ENCODE results near the gene INPP5E.
"Not testable (repeated sequence)": the region's sequence is repeated elsewhere in the genome, so short reads cannot be mapped to it uniquely, and the experiment has no call there.

INPP5E gene

GRCh38 chr9:136429075-136429628, 10.5 kb downstream of the INPP5E start:
- DNase-seq (ENCODE audit: low read depth) = no peak

- DNase-seq (ENCODE audit: low read depth) = no peak
These were observed 12.9 kb downstream of the INPP5E start for GRCh38 chr9:136426787-136427186.

- DNase-seq (ENCODE audit: low read depth) = not testable (repeated sequence)
These were observed 14.3 kb downstream of the INPP5E start for GRCh38 chr9:136425367-136425766.

DNA sequence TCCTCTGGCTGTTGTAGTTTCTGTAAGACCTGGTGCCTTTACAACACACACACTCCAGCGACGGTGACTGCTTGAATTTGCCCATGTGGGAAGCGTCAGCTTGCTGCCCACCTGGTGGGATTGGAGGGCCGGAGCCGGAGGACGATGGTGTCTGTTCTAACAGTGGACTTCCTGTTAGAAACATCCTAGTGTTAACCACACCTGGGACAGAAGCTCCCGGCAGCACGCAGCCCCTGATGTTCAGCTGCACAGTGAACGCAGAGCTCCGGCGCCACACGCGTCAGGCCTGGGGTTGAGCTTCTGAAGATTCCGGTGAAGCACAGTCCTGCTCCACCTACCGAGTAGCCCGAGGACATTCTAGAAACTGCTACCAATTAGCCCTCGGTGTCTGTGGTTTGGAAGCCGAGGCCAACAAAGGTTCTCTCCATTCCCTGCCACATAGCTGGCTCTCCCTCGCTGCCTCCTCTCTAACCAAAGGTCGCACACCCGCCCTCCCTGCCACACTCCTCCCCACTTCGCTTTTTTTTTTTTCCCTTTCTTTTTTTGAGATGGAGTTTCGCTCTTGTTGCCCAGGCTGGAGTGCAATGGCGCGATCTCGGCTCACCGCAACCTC, 14.8 kb downstream of the INPP5E start:
- DNase-seq (ENCODE audit: low read depth) = no peak

- no peak for DNase-seq (ENCODE audit: low read depth)
These were observed 16.1 kb downstream of the INPP5E start for GRCh38 chr9:136423432-136424146.

DNA sequence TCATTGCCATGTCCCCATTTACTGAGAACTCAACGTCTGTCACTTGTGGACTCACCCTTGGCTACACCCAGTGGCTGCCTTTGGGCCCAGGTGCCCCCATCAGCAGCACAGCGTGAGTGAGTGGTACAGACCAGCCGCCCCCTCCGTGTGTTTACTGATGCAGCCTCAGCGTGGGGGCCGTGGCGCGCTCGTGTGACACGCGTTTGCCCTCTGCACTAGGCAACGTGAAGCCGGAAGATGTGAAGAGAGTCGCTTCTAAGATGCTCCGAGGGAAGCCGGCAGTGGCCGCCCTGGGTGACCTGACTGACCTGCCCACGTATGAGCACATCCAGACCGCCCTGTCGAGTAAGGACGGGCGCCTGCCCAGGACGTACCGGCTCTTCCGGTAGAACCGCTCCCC, 16.8 kb downstream of the INPP5E start:
- no peak for DNase-seq (ENCODE audit: low read depth)

DNA sequence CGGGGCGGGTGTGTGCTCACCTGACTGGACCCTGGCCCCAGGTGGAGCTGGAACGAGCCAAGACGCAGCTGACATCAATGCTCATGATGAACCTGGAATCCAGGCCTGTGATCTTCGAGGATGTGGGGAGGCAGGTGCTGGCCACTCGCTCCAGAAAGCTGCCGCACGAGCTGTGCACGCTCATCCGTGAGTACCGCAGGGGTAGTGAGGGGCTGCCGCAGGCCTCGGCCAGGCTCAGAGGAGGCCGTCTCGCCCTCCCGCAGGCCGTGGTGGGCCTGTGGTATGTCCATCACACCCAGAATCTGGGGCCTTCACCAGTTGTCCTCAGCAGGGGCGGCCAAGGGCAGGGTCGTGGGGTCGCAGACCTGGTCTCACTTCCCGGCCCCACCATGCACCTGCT, 17.9 kb downstream of the INPP5E start:
- DNase-seq (ENCODE audit: low read depth) = no peak

- no peak for DNase-seq (ENCODE audit: low read depth)
These were observed 20.6 kb downstream of the INPP5E start for GRCh38 chr9:136419092-136419420.

GRCh38 chr9:136418182-136419091, 21.2 kb downstream of the INPP5E start:
- DNase-seq (ENCODE audit: low read depth) = no peak

DNA sequence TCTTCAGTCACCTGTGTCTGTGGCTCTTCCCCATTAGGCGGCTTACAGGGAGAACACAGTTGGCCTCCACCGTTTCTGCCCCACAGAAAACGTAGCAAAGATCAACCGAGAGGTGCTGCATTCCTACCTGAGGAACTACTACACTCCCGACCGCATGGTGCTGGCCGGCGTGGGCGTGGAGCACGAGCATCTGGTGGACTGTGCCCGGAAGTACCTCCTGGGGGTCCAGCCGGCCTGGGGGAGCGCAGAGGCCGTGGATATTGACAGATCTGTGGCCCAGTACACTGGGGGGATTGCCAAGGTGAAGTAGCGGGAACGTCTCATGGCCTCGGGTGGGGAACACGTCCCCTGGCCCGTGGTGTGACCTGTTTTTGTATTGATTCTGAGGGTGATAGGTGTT, 22.7 kb downstream of the INPP5E start:
- no peak for DNase-seq (ENCODE audit: low read depth)

GRCh38 chr9:136416427-136416826, 23.2 kb downstream of the INPP5E start:
- no peak for DNase-seq (ENCODE audit: low read depth)

- no peak for DNase-seq (ENCODE audit: low read depth)
These were observed 26.7 kb downstream of the INPP5E start for GRCh38 chr9:136412962-136413361.

DNA sequence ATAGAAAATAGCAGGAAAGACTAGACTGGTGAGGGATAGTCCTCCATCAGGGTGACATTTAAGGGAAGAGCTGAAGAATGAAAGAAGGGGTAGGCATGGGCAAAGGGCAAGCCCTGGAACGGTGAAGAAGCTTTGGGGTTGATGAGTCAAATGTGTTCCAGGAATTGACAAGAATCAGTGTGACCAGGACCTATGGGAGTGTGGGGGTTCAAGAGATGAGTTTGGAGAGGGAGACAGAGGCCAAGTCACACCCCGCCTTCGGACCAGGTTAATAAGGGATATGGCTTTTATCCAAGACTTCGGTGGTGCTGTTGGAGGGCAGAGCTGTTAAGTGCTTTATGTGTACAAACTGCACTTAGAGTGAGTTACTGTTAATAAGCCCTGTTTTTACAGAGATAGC, 28.3 kb downstream of the INPP5E start:
- no peak for DNase-seq (ENCODE audit: low read depth)

DNA sequence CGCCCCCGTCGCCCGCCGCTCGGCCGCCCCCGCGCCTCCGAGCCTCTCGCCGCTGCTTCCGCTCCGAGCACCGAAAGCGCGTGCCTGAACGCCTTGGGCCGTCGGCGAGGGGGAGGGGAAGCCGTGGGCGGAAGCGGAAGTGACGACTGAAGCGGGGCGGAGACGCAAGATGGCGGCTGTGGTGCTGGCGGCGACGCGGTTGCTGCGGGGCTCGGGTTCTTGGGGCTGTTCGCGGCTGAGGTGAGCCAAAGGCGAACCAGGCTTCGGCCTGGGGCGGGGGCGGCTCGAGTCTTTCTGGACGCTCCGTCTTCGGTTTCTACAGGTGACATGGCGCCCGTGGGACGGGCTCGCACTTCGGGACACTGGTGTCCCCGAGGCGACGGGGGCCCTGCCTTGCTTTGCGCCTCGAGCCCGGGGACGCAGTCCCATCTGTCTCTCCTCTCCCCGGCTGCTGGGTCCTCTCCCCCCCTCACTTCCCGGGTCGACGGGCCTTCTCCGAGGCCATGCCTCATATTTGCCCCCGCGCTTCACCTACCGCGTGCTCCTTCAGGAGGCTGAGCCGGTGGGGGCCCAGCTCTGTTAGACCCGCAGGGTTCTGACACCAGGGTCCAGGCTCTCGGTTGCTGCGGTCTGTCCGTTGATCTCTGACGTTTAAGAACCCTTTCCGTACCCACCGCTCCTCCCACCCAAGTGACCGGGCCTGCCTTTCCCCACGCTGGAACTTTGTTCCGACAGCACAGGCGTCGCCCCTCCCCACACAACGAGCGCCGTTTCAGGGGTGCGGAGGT, 29.0 kb downstream of the INPP5E start, which contains the start of the genes ENTR1 and PMPCA:
ENTR1 (minus strand) TSS at position 115 of the 788 bp plus-strand sequence. CDS start 217 bp downstream, outside the sequence.
PMPCA (plus strand) TSS at position 159 of the 788 bp plus-strand sequence; CDS start at position 170, 11 bp downstream.
- peak; percentile 99 for DNase-seq (ENCODE audit: low read depth)

GRCh38 chr9:136409557-136410455, 29.8 kb downstream of the INPP5E start:
- DNase-seq (ENCODE audit: low read depth) = no peak

DNA sequence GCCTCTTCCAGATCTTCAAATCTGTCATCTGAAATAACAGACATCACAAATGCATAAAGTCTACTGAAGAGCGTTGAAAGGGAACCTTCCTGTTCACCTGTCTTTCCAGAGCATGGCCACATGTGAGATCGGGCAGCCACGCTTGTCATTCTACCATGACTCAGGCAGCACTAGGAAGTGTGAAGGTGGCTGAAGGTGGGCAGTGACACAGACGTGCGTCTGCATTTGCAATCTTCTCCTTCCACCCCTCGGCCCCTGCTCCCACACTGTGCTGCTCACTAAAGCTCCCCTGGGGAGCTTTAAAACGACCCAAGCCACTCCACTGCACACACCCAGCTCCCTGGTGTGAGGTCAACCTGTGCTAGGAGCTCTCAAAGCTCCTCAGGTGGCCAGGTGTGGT, 31.7 kb downstream of the INPP5E start:
- DNase-seq (ENCODE audit: low read depth) = no peak

DNA sequence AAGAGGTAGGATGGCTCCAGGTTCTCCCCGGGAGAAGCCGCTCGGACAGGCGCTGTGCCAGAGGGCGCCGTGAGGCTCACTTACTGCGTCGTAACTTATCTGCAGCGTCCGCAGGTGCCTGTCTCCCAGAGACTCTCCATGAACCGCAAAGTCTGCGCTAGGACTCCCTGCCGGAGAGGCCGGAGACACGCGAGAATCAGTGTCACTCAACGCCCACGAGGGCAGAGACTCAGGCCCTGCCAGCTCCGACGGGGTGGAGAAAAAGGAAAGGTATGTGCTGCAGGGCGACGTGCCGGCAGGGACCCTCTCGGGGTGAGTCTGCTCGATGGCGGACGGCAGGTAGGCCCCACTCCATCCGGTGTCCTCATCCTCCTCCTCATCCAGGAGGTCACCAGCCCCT, 32.6 kb downstream of the INPP5E start:
- not testable (repeated sequence) for DNase-seq (ENCODE audit: low read depth)

DNA sequence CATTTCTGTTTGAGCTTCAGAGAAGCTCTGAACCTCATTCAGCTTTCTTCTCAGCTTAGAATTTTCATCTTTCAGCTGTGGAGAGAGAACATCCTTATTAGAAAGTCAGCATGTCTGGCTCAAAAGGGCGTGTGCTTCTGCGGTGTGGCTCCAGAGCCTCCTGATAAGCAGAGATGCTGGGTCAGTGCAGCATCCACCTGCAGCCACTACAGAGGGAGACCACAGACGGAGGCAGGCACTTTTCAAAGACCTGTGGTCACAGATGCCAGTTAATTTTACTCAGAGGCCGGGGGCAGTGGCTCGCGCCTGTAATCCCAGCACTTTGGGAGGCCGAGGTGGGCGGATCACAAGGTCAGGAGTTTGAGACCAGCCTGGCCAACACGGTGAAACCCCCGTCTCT, 33.7 kb downstream of the INPP5E start:
- DNase-seq (ENCODE audit: low read depth) = not testable (repeated sequence)

GRCh38 chr9:136405481-136405880, 34.2 kb downstream of the INPP5E start:
- DNase-seq (ENCODE audit: low read depth) = no peak

DNA sequence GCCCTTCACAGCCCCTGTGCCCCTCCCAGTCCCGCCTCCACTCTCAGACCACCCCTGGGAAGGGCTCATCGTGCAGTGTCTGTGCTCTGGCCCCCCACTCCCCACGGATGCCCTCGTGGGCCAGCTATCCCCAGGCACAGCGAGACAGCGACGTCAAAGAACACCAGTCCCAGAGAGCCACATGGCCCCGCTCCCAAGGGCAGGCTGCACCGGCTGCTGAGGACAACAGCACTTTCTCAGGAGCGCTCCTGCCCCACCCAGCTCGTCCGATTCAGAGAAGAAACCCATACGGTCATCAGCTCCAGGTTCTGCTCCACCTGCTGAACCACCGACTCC, 34.9 kb downstream of the INPP5E start:
- DNase-seq (ENCODE audit: low read depth) = no peak

All from stimulated activated CD8-positive, alpha-beta memory T cell treated with anti-CD3 and anti-CD28 coated beads, Interleukin-15, amount 100 ng/mL, for 24 hours (primary cell).